HepG2 (cell line): ENCODE results near the gene CPM.

Experiments used
- NFE2L1 ChIP-seq: sonication (generic); formaldehyde crosslinking; IDR thresholded peaks from 2 replicates; pipeline ENCODE4 v1.4.0; 2020; ENCODE audit warnings: missing genetic modification reagents, mild to moderate bottlenecking, borderline replicate concordance
- TF ChIP-seq, protein P1 (sequence below): sonication (generic); formaldehyde crosslinking; IDR thresholded peaks from 2 replicates; pipeline ENCODE4 v1.4.0; 2020; ENCODE audit warnings: missing genetic modification reagents
- TF ChIP-seq, protein P2 (sequence below): sonication (generic); formaldehyde crosslinking; IDR thresholded peaks from 2 replicates; pipeline ENCODE4 v1.5.0; 2020; ENCODE audit warnings: mild to moderate bottlenecking, missing genetic modification reagents, moderate library complexity

DNA sequence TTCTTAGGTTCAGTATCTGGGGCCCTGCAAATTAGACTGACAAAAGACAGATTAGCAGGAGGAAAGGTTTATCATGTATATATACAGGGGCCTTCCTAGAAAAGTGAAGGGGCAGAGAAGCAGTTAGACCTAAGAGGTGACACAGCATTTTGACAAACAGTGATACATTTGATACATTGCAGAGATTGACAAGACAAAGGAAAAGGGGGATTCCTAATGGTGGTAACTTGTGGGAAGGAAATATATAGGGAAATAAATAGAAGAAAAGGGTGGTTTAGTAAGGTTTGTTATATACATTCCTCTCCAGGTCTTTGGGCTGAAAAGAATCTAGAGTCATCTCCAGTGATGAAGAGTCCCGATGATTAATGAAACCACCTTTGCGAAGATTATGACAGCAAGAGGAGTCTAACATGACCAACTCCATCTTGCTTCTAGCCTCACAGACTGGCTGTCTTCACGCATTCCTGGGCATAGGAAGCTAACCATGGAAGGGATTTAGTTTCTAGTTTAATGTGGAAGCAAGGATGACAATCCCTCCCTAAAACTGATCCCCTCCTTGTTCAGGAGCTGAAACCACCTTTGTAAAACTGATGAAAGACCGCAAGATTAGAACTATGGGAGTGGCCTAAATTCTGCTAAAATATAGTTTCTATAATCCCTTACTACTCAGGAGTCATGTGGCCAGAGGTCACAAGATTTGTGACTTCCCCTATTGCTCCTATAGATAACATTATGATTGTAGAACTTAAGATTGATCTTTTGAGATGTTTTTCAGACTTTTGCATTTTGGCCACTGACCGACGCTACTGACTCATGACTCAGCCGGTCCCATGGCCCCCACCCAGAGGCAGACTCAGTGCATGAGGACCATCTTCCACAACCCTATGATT lies 31.1 kb upstream of the CPM start:
- no peak for TF ChIP-seq NFE2L1 (CRISPR knock-in tag)
- TF ChIP-seq, protein P1, sequence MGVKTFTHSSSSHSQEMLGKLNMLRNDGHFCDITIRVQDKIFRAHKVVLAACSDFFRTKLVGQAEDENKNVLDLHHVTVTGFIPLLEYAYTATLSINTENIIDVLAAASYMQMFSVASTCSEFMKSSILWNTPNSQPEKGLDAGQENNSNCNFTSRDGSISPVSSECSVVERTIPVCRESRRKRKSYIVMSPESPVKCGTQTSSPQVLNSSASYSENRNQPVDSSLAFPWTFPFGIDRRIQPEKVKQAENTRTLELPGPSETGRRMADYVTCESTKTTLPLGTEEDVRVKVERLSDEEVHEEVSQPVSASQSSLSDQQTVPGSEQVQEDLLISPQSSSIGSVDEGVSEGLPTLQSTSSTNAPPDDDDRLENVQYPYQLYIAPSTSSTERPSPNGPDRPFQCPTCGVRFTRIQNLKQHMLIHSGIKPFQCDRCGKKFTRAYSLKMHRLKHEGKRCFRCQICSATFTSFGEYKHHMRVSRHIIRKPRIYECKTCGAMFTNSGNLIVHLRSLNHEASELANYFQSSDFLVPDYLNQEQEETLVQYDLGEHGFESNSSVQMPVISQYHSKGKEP (CRISPR knock-in tag): no peak
- TF ChIP-seq, protein P2, sequence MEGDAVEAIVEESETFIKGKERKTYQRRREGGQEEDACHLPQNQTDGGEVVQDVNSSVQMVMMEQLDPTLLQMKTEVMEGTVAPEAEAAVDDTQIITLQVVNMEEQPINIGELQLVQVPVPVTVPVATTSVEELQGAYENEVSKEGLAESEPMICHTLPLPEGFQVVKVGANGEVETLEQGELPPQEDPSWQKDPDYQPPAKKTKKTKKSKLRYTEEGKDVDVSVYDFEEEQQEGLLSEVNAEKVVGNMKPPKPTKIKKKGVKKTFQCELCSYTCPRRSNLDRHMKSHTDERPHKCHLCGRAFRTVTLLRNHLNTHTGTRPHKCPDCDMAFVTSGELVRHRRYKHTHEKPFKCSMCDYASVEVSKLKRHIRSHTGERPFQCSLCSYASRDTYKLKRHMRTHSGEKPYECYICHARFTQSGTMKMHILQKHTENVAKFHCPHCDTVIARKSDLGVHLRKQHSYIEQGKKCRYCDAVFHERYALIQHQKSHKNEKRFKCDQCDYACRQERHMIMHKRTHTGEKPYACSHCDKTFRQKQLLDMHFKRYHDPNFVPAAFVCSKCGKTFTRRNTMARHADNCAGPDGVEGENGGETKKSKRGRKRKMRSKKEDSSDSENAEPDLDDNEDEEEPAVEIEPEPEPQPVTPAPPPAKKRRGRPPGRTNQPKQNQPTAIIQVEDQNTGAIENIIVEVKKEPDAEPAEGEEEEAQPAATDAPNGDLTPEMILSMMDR (CRISPR knock-in tag): no peak
